NCI-H526 treated with DMSO at 0.1 percent for 48 hours (cell line): ENCODE results near the gene CMTM2.
"Not testable (repeated sequence)": the region's sequence is repeated elsewhere in the genome, so short reads cannot be mapped to it uniquely, and the experiment has no call there.

Experiments used
- DNase-seq: peaks from one replicate; lab custom pipeline; 2025; lab: John Stamatoyannopoulos, UW

CMTM2 gene

DNA sequence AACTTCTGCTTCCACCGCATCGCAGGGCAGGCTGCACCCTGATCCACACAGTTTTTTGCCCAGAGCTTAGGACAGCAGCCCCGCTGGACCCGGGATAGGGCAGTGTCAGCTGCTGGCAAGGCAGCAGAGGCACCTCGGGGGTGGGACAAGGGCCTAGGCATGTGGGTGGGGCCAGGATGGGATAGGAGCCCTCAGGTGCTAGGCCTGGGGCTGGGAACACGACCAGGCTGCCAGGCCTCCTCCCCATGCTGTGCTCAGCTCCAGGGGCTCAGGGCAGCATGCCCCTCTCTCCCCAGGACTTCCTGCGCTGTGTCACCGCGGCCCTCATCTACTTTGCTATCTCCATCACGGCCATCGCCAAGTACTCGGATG, 29.9 kb downstream of the CMTM2 start:
- no peak for DNase-seq

DNA sequence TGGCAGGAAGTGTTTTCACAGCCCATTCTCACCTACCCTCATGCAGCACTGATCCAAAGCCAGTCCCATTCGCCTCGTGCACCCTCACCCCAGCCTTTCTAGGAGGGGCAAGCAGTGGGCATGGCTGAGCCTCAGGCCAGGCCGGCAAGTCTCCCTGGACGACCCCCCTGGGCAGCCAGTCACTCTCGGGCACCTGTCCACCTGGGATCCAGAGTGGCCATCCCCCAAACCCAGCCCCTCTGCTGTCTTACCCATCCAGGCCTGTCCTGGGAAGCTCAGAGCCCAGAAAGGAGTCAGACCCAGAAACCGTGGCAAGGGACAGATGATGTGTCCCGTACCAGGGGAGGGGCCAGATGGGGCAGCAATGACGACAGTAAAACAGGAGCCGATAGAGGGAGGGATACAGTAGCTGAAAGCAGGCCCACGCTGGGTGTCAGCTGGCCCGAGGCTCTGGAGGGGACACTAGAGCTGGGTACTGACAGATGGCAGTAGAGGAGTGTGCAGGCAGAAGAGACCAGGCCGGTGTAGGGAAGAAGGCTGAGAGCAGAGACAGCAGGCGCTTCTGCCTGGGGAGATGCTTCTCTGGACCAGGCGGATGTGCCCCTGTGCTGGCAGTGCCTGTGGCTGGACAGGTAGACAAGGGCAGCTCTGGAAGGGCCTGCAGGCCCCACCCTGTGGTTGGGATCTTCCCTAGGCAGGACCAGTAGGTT, 31.0 kb downstream of the CMTM2 start:
- no peak for DNase-seq

DNA sequence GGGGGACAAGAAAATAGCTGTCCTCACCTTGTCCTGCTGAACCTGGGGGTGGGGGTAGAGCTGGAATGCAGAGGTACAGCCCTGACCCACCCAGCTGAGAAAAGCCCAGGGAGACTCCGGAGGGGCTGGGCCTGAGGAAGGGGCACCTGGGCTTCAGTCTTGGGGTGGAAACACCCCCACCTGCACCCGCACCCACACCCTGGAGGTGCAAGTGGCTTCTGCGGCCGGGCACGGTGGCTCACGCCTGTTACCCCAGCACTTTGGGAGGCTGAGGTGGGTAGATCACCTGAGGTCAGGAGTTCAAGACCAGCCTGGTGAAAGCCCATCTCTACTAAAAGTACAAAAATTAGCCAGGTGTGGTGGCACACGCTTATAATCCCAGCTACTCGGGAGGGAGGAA, 32.6 kb downstream of the CMTM2 start:
- DNase-seq, result not testable (repeated sequence)

DNA sequence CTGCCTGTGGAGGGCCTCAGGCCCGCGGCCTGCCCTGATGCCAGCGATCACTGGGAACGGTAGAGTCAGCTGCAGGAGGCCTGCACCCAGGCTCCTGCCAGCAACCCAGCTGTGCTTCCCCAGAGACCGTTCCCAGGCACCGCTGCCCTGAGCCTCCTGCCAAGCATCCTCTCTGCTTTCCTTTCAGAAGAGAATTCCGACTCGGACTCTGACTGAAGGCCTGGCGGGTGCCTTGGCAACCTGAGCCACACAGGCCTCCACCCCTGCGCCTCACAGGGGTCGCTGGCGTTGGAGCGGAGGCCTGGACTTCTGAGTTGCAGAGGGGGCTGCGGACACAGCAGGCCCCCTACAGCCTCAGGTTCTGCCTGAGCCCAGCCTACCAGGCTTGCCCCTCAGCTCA, 33.2 kb downstream of the CMTM2 start:
- DNase-seq, result no peak

DNA sequence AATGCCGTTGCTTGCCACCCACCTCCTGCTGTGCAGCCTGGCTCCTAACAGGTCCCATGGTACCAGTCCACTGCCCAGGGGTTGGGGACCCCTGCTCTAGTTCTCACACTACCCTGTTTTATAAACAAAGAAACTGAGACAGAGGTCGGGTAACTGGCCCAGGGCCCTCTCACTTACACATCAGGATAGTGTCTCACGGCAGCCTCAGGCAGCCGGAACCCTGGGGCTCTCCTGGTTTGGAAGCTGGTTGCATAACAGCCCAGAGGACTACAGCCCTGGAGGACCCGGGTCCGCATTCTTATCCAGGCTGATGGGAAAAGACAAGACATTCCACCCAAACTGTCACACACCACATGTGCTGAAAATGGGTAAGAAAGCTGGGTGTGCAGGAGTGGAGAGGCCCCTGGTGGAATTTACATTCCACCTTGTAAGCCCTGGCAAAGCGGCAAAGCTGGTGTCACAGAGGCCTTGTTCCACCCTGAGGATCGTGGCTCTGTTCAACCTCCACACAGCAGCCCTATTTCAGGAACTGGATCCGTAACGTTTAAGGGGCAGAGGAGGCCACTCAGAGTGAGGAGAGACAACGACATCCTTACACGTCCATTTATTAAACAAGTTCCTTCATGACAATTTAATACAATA, 35.0 kb downstream of the CMTM2 start:
- DNase-seq, result no peak

DNA sequence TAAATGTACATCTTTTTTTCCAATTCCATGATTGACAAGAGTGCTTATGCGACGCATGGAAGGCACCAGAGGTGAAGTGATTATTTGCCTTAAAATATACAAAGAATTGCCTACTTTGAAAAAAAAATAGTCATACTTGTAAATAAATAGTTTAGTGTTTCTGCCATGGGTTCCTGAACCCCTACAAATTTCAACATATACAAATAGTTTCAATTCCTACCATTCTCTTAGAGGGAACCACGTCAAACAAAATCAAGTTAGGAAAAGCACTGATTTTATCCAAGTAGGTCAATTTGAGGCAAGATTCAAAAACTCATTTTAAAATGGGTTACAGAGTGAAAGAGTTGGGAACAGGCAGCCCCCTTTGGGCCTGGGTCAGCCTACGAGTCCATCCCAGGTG, 36.9 kb downstream of the CMTM2 start:
- DNase-seq, result no peak

DNA sequence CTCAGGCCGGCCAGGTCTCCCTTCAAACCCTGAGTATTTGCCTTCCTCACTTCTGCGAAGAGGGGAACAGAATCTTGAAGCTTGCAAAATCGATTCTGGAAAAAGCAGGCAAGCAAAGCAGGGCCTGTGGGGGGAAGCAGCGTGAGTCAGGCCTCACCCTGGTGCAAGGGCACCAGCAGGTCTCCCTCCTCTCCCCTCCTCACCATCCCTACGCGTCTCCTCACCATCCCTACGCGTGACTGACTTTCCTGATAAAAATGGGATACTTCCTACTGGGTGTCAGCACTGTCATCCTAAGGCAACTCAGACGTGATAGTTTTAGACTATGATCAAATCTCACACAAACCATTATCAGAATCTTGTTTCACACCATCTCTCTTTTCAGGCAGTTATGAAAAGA, 37.3 kb downstream of the CMTM2 start:
- no peak for DNase-seq

DNA sequence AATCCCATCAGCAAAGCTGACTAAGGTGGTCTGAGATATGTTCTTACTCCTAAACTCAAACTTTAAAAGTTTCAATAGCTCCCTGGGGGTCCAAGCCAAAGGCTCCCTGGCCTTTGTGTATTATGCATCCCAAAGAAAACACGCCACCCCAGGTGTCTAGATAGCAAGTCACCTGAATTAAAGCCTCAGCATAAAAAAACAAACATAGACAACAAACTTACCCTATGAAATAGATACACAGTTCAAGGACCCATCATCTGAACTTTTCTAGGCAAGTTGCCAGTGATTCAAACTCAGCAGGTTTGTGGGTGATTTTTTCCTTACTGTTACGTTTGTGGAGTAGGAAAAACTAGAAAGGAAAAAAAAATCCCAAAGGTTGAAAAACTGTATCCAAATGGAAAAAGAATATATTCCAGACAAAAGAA, 37.8 kb downstream of the CMTM2 start:
- no peak for DNase-seq

DNA sequence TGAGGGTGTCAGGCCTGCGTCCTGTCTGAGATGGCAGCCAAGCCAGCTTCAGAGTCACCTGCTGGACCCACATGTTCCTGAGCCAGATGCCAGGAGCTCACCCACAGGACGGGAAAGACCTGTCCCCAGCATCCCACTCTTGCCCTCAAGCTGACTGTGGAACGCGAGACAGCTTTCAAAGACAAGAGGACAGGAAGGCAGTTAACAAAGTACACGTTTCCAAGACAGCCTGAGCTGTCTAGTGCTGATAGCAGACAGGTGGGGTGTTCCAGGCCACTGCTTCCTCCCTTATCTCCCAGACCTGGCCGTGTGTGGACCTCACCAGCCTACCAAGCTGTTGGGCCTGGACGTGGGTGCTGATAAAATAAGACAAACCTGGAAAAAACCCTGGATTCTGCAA, 38.5 kb downstream of the CMTM2 start:
- DNase-seq, result no peak

DNA sequence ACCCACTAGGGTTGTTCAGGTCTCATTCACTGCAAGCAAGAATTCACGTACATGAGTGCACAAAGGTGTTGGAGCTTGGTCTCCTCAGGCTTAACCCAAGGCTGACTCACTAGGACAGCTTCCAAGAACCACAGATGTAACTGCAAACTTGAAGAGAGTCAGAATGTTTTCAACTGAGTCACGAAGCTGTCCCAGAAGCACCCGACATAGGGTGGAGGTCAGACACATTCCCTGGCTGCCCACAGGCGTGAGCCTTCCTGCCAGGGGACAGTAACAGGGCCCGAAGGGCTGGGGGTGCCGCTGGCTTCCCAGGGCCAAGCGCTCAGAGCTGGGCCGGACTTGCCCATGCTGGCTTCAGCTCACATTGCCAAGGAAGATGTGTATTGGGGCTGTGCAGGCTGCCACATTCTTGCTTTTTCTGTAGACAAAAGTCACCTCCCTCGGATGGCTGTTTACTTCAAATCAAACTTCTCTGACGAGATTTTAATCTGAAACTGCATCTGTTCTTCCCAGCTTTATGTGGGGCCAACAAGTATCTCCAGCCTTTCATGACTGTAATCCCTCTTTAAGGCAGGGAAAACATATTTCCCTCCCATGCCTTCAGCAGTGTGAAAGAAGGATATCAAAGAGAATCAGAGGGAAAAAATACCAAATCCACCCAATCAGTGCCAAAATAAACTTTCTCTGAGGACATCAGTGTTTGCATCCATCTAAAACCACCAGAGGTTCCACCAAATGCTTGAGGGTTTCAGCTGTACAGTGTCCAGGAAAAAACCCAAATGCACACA, 39.5 kb downstream of the CMTM2 start:
- DNase-seq, result no peak

DNA sequence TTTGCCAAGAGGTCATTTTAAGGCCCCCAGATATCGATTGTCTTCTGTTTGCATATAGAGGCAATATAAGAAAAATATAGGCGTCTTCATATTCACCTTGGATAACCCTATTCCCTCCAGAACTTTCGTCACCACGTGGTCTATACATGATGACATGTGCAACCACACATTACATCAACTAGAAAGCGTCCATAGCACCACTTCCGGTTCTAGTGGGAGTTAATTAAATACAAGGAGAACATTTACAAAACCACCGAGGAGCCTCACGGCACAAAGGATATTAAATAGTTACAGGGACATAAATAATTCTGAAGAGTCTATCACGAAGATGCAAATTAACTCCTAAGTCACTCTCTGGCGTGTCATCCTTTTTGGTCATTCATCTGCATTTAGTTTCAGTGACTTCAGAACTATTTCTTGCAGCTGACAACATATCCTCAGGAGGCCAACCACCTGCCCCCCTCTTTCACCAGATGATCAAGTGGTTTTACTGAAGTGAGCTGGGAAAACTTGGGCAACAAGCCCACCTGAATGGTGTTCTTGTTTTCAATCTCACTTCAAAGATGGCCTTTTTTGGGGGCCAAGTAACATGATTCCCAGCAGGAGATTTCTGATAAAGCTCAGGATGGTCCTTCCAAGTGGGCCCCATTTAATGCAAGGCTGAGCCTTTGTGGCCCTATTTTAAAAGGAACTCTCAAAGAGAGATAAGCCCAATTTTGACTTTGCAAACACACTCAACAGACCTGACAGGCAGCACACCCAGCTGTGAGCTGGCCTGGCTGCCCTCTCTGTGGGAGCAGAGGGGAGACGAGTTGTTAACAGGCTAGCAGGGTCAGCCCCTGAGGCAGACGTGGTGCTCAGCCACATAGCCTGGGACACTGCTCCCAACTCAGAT, 40.5 kb downstream of the CMTM2 start:
- DNase-seq, result no peak

DNA sequence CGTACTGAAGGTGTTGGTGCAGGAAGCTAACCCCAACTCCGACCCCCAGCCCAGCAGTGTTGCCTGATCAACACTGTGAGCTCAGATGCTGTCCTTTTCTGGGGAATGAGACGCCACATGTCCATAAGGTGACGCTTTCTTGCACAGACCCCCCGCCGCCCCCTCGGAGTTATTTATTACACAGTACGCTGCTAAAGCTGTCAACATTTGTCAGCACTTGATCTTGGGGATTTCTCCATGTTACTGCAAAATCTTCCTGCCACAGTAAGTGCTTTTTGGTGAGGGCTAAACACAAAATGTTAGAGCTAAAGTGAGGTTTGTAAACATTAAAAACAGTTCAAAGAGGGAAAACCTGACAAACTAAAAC, 41.1 kb downstream of the CMTM2 start:
- no peak for DNase-seq

DNA sequence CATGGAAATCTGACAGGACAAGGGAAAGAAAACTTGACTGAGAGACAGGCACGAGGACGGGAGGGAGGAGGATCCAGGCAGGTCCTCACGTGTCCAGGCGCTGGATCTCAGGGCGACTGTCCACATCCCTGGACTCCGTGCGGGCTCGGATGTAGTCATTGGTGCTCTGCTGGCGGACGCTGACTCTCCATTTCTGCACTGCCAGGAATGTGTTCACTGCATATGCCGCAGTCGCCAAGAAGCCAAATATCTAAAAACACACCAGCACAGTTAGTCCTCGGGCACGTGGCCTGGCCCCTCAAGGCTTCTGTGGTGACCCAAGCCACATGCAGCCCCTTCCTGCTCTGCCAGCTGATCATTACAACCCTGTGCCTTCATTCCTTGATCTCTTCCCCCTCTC, 42.7 kb downstream of the CMTM2 start:
- DNase-seq, result no peak

DNA sequence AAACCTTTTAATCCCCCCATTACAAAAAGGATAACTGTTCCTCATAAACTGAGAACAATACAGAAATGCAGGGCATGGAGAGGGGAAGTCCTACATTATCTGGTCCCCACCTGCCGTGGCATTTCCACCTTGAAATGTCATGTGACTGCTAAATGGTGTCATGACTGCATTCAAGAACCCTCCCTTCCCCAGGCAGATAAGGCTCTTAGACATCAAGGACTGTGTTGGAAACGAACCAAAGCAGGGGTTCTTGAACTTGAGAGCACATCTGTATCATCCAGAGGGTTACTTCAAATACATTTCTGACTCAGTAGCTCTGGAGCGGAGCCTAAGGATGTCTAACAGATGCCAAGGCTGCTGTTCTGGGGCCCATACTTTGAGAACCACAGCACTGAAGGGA, 43.6 kb downstream of the CMTM2 start:
- DNase-seq, result no peak

DNA sequence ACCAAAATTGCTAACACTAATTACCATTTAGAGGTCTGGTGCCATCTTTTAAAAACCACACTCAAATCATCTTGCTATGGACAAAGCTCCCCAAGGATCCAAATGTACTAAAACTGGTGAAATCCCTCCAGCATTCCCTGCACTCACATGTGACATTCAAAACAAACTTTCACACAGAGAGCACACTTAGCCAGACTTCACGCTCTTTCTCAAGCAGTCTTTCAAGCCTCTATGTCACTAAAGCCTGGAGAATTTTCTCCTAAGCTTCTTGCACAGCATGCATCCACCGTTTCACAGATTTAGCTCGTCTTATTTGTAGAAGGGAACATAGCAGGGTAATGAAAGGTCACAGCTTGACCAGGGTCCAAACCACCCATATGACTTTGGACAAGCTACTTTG, 44.5 kb downstream of the CMTM2 start:
- no peak for DNase-seq

DNA sequence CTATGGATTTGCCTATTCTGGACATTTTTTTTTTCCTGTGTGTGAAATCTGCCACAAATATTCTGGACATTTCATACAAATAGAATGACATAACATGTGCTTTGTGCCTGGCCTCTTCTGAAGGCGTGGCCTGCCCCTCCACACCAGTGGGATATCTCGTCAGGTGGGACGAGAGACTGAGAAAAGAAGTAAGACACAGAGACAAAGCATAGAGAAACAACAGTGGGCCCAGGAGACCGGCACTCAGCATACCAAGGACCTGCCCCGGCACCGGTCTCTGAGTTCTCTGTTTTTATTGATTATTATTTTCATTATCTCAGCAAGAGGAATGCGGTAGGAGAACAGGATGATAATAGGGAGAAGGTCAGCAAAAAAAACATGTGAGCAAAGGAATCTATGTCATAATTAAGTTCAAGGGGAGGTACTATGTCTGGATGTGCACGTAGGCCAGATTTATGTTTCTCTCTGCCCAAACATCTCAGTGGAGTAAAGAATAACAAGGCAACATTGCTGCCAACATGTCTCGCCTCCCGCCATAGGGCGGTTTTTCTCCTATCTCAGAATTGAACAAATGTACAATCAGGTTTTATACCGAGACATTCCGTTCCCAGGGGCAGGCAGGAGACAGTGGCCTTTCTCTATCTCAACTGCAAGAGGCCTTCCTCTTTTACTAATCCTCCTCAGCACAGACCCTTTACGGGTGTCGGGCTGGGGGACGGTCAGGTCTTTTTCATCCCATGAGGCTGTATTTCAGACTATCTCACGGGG, 48.5 kb downstream of the CMTM2 start:
- DNase-seq, result not testable (repeated sequence)

DNA sequence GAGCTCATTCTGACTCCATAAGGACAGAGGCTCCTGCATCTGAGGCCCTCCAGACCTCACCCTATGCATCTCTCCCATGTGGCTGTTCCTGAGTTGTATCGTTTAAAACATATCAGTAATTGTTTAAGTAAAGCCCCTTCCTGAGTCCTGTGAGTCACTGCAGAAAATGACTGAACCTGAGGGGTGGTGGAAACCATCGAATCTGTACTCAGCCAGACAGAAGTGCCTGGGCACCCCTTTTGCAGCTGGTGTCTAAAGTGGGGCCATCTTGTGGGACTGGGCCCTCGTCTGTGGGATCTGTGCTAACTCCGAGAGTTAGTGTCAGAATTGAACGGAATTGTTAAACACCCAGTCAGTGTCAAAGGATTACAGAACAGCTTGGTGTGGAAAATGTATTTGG, 50.6 kb downstream of the CMTM2 start:
- no peak for DNase-seq

DNA sequence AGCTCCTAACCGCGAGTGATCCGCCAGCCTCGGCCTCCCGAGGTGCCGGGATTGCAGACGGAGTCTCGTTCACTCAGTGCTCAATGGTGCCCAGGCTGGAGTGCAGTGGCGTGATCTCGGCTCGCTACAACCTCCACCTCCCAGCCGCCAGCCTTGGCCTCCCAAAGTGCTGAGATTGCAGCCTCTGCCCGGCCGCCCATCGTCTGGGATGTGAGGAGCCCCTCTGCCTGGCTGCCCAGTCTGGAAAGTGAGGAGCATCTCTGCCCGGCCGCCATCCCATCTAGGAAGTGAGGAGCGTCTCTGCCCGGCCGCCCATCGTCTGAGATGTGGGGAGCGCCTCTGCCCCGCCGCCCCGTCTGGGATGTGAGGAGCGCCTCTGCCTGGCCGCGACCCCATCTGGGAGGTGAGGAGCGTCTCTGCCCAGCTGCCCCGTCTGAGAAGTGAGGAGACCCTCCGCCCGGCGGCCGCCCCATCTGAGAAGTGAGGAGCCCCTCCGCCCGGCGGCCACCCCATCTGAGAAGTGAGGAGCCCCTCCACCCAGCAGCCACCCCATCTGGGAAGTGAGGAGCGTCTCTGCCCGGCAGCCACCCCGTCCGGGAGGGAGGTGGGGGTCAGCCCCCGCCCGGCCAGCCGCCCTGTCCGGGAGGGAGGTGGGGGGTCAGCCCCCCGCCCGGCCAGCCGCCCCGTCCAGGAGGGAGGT, 51.4 kb downstream of the CMTM2 start:
- DNase-seq, result not testable (repeated sequence)

DNA sequence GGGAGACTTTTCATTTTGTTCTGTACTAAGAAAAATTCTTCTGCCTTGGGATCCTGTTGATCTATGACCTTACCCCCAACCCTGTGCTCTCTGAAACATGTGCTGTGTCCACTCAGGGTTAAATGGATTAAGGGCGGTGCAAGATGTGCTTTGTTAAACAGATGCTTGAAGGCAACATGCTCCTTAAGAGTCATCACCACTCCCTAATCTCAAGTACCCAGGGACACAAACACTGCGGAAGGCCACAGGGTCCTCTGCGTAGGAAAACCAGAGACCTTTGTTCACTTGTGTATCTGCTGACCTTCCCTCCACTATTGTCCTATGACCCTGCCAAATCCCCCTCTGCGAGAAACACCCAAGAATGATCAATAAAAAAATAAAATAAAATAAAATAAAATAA, 52.3 kb downstream of the CMTM2 start:
- not testable (repeated sequence) for DNase-seq

DNA sequence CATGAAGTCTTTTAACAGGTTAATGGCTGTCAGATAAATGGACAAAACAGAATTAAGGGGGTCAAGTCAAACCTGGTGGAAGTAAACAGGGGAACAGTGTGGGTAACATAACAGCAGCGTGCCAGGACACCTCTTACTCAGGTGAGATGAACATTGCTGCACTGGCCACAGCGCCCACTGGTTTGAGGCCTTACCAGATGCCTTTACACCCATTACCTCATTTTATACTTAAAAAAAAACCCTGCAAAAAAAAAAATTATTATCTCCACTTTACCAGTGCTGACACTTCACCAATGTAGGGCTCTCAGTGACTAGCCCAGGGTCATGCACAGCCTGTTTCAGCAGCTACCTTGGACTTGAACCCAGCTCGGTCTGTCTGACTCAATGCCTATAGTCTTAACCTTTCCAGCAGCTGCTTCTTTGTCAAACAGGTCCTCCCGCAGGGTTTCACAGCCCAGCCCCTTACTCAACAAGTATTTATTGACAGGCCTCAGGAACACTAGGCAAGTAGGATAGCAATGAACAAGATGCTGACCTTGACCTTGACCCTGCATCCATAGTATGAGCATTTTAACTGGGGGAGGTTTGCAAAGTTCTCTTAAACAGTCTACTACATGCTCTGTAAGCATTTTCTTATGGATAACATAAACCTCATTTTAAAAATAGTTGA, 55.4 kb downstream of the CMTM2 start:
- DNase-seq, result no peak
